GM19099 (cell line): ENCODE results near the gene CCDC61.

ENCODE experiments used
- POLR2A ChIP-seq: IDR thresholded peaks from 3 replicates; pipeline ENCODE4 v1.6.1; 2011; ENCODE audit warnings: low read depth; ENCODE audit not compliant: insufficient read length; ENCODE audit errors: extremely low read depth

Gene CCDC61

DNA sequence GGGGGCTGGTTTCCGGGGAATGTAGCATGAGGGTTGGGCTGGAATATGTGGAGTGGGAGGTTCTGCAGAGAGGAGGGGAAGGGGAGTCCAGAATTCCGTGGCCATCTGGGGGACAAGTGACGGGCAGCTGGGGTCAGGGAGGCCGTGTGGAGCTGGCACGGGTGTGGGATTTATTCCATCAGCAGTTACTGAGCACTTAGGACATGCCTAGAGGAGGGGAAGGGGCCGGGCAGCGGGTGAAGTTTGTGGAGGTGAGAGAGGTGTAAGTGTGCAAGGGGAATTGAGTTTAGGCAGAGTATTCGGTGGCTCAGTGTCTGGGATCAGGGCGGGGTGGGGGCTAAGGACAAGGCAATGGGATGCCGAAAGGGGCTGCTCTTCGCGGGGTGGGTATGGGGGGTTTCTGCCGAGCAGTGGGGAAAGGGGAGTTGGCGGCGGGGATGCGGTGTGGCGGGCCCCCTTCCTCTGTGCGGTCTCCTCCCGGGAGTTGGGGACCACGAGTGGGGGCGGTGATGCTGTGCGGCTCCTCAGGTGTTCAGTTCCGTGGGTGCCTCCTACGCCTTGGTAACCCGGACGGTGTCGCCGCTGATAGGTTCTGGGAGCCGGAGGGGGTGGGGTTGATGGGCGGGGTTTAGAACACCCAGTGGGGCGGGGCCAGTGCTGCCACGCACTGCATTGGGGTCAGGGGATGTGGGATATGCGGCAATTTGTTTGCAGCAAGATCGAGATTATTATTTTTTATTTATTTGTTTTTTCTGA lies 5.4 kb downstream of the CCDC61 start:
- TF ChIP-seq POLR2A, result no peak

DNA sequence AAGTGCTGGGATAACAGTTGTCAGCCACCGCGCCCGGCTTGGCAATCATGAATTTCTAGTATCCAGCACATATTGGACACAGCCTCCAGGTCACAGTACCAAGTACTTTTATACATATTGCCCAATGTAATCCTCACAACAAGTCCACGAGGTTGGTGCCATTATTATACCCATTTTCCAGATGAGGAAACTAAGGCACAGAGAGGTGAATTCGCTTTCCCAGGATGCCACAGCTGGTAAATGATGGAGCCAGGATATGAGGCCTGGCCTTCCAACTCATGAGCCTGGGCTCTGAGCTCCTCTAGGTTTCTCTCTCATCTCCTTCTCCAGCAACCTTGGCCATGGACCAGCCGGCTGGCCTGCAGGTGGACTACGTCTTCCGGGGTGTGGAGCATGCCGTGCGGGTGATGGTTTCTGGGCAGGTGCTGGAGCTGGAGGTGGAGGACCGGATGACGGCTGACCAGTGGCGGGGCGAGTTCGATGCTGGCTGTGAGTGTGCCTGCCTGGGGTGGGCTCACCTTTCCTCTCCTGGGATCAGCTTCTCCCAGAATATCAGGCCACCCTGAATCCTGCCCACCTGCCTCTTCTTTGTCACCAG lies 7.5 kb downstream of the CCDC61 start:
- TF ChIP-seq POLR2A, result no peak

GRCh38 chr19:46006411-46006810 lies 11.1 kb downstream of the CCDC61 start:
- no peak for TF ChIP-seq POLR2A

DNA sequence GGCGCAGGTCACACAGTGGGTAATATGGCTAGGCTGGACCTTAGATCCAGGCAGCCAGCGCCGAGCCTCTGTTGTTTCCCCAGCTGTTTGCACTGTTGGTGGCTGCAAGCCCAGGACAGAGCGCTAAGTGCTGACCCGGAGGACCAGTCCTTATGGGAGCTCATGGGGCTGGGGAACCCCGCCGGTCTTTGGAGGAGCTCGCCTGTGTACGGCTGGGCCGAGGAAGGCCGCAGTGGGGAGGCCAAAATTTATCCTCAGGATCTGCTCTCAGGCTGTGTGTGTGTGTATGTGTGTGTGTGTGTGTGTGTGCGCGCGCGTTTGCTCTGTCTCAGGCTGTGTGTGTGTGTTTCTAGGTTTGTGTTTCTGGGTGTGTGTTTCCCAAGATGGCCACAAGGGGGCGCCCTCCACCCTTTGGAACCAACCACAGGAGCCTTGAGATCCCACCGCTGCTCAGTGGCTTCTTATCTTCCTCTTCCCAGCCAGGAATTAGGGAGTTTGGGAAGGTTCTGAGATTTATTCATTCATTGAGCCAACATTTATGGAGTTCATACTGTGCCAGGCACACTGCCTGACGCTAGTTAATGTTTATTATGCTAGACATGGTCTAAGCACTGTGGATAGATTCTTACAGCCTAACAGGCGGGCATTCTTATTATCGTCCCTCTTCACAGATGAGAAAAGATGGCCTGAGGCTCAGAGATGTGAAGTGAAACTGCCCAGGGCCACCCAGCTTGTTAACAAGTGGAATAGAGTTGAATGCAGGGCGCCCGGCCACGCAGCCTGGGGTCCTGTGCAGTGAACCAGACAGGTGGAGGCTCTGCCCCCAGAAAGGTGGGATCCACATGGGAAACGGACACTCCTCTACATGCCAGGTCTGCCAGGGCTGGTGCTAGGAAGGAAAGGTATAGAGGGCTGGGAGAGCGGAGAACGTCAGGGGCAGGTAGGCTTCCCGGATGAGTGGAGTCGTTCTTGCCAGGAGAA lies 14.6 kb downstream of the CCDC61 start:
- no peak for TF ChIP-seq POLR2A

GRCh38 chr19:46014534-46014933 lies 19.3 kb downstream of the CCDC61 start:
- no peak for TF ChIP-seq POLR2A

DNA sequence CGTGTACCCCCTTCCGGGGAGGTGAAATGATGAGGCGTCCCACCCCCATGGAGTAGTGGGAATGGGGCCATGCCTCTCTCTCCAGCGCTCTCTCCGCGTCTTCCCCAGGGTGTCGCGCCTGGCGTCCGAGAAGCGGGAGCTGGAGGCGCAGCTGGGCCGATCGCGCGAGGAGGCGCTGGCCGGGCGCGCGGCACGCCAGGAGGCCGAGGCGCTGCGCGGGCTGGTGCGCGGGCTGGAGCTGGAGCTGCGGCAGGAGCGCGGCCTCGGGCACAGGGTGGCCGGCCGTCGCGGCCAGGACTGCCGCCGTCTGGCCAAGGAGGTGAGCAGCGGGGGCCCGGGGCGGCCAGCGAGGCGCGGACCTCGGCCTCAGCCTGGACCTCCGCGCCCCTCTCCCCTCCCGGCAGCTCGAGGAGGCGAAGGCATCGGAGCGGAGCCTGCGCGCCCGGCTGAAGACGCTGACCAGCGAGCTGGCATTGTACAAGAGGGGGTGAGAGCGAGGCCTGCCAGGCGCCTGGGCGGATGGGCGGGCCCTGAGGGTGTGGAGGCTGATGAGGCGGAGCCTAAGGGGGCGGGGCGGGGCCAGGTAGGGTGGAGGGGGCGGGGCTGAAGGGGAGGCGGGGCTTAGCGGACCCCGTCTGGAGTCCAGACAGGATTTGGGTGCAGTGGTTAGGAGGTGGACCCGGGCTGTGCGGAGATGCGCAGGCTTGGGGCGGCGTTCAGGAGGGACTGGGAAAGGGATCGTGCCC lies 19.8 kb downstream of the CCDC61 start:
- TF ChIP-seq POLR2A, result no peak

DNA sequence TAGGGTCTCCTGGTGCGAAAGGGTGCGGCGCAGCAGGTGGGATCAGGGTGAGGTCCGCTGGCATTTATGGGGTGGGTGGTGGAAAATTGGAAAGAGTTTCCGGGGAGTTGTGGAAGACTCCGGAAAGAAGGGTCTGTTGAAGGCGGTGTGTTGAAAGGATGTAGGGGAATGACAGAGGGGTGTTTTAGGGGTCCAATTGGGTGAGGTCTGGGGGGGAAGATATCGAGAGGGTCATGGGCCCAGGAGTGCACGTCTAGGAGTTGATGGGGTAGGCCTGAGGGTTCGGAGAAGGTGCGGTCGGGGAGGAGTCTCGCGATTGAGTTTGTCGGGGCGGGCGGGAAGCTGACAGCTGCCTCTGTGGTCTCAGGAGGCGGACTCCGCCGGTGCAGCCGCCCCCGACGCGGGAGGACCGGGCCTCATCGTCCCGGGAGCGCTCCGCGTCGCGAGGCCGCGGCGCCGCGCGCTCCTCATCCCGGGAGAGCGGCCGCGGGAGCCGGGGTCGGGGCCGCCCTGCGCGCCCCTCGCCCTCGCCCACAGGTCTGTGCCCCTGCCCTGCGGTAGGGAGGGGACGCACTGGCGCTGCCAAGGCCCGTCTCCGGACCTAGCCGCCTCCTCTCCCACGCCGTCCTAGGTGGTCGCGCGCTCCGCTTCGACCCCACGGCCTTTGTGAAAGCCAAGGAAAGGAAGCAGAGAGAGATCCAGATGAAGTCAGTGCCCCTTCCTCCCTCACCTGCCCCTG lies 20.6 kb downstream of the CCDC61 start:
- no peak for TF ChIP-seq POLR2A

- TF ChIP-seq POLR2A, result no peak
Observed at GRCh38 chr19:46016426-46017094, 21.3 kb downstream of the CCDC61 start.

DNA sequence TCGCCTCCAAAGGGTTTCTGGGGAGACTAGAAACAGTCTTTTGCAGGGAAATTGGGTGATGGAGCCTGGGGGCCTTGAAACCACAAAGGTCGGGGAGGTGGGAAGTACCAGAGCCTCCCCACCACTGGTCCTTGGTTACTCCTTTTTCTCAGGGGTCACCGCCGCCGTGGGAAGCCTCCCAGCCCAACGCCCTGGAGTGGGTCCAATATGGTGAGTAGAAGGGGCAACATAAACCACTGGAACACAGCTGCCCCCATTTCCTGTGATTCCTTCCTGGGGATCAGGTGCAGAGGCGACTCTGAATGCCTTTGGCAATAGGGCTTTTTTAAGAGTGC lies 21.8 kb downstream of the CCDC61 start:
- no peak for TF ChIP-seq POLR2A

GRCh38 chr19:46017874-46018675 lies 22.8 kb downstream of the CCDC61 start:
- TF ChIP-seq POLR2A, result no peak

DNA sequence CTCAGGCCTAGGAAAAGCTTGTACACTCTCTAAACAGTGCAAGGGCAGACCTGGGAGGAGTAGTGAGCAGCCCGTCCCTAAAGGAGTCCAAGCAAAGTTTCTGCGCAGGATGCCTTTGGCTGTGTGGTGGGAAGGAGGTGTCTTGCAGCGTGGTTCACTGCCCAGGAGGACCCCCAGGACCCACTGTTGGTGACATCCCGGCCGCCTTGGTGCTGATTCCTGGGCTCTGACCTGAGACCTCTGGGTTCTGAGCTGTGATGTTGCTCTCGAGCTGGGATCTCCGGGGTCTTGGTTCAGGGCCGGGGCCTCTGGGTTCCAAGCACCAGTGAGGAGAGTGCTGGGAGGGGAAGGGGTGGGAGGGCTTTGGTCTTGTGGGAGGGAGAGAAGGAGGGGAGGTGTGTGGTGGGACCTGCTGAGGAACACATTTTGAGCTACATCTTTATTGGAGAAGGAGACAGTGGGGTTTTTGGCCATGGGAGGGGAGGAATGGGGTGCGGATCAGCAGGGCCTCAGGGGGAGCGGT lies 23.5 kb downstream of the CCDC61 start:
- TF ChIP-seq POLR2A, result no peak

GRCh38 chr19:46019270-46019669 lies 24.0 kb downstream of the CCDC61 start:
- TF ChIP-seq POLR2A, result no peak

DNA sequence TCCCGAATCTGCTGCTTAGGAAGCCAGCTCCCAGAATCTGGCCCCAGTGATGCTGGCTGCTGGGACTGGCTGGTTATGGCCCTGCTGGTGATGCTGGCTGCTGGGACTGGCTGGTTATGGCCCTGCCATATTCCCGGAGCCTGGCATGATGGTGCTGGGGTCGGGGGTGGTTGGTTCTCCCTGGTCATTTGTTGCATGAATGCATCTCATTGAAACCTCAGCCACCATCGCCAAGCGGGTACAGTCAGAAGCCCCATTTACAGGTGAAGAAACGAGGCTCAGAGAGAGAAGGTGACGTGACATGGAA lies 25.5 kb downstream of the CCDC61 start:
- TF ChIP-seq POLR2A, result no peak

DNA sequence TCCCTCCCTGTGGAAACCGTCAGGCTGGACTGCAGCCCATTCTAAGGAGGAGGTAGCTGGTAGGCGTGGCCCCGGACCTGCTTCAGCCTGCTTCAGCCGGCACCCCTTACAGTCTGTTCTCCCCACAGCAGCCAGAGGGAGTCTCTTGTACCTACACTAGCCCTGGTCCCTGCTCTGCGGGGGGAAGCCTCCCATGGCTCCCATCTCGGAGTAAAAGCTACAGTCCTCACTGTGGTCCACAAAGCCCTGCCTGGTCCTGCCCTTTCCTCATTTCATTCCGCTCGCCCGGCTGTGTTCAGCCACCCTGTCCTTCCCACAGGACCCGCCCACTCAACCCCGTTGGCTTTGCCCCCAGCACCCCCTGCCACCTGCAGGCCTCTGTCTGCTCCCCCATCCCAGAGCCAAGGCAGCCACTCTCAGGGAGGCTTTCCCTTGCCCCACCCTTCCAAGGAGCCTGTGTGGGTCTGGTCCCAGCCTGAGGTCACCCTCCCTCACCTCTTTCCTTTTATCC lies 26.3 kb downstream of the CCDC61 start:
- no peak for TF ChIP-seq POLR2A
